Peyer's patch (tissue), 4 donors: ENCODE measurements around the gene GALNT17. TPM values are rescaled to one million over a fixed set of nuclear protein-coding genes. Genes with fewer than 3 reads are reported as not detected.

Experiments used
- DNase-seq, 3 donors: peaks; one replicate each; pipeline ENCODE4 v3.0.0-alpha.2; 2017 to 2019
- H3K27ac ChIP-seq, 4 donors: fragments of 200-600 bp; sonication (generic); one replicate each; pipeline ENCODE4 v1.5.1; 2016 to 2019
- H3K27me3 ChIP-seq, 2 donors: fragments of 200-600 bp; sonication (generic); one replicate each; pipeline ENCODE4 v1.5.1; 2019
- H3K36me3 ChIP-seq, 3 donors: fragments of 200-600 bp; sonication (generic); one replicate each; pipeline ENCODE4 v1.5.1; 2016 to 2019
- H3K4me1 ChIP-seq, 4 donors: fragments of 200-600 bp; sonication (generic); one replicate each; pipeline ENCODE4 v1.5.1; 2016 to 2019
- H3K4me3 ChIP-seq, 4 donors: fragments of 200-600 bp; sonication (generic); 1 replicate in 3 of 4; 2 replicates in 1 of 4; pipeline ENCODE4 v1.5.1; 2016 to 2019; ENCODE audit warnings: mild to moderate bottlenecking in 1 of 4
- H3K9me3 ChIP-seq, 4 donors: fragments of 200-600 bp; sonication (generic); one replicate each; pipeline ENCODE4 v1.5.1; 2016 to 2019; ENCODE audit warnings: mild to moderate bottlenecking in 1 of 4
- CTCF ChIP-seq, 6 experiments: fragments of 450-650 bp in 4 of 6; fragments of 200-600 bp in 2 of 6; sonication (generic) in 1 of 6; IDR thresholded peaks; one replicate each; pipeline ENCODE4 v1.5.1; 2017 to 2019; ENCODE audit warnings: antibody characterized with exemption in 6 of 6, mild to moderate bottlenecking in 3 of 6, moderate library complexity in 1 of 6
- POLR2A ChIP-seq, 2 donors: fragments of 450-650 bp; IDR thresholded peaks; one replicate each; pipeline ENCODE4 v1.5.1; 2017; ENCODE audit warnings: antibody characterized with exemption in 2 of 2, mild to moderate bottlenecking in 2 of 2, moderate library complexity in 2 of 2
- total RNA-seq, 4 donors: library from RNA; depleted of rRNA; stranded (reverse); fragments of >200 nt; gene quantifications; one replicate each; pipeline ENCODE4 v1.1.0, GENCODE V29; 2016

The GALNT17 gene
- total RNA-seq, 4 donors from 2014 or later: 0.88 to 17.3 (median 2.3) TPM

GRCh38 chr7:71650653-71651337, 518.9 kb downstream of the GALNT17 start:
- H3K27ac ChIP-seq: no peak overlapping the region
- peaks cover 0 to 4% (median 0%) of the 10 kb centered on the region in 4 donors for H3K9me3 ChIP-seq
- H3K27me3 ChIP-seq: no peaks in the 10 kb centered on the region
- no peaks in the 10 kb centered on the region for H3K4me1 ChIP-seq
- no peak for DNase-seq
- no peak overlapping the region for H3K4me3 ChIP-seq
- no peaks in the 10 kb centered on the region for H3K36me3 ChIP-seq
- TF ChIP-seq POLR2A (IDR thresholded peaks at IDR 0.05) (no peak), CTCF (IDR thresholded peaks at IDR 0.05) (no peak)

GRCh38 chr7:71652510-71652909, 520.6 kb downstream of the GALNT17 start:
- Histone ChIP-seq H3K27ac (no peak overlapping the region), H3K36me3 (no peaks in the 10 kb centered on the region), H3K9me3 (peaks cover 0 to 4% (median 0%) of the 10 kb centered on the region in 4 donors), H3K27me3 (no peaks in the 10 kb centered on the region), H3K4me3 (no peak overlapping the region), H3K4me1 (no peaks in the 10 kb centered on the region)
- TF ChIP-seq CTCF (IDR thresholded peaks at IDR 0.05) (no peak), POLR2A (IDR thresholded peaks at IDR 0.05) (no peak)
- no peak for DNase-seq

GRCh38 chr7:71657386-71657785, 525.4 kb downstream of the GALNT17 start:
- Histone ChIP-seq H3K4me1 (no peaks in the 10 kb centered on the region), H3K9me3 (no peaks in the 10 kb centered on the region), H3K4me3 (no peak overlapping the region), H3K27me3 (no peaks in the 10 kb centered on the region), H3K27ac (no peak overlapping the region), H3K36me3 (no peaks in the 10 kb centered on the region)
- TF ChIP-seq CTCF (IDR thresholded peaks at IDR 0.05): no peak
- TF ChIP-seq POLR2A (IDR thresholded peaks at IDR 0.05): no peak
- DNase-seq: no peak

- Histone ChIP-seq H3K27me3 (no peaks in the 10 kb centered on the region), H3K9me3 (no peaks in the 10 kb centered on the region), H3K27ac (no peak overlapping the region), H3K36me3 (no peaks in the 10 kb centered on the region), H3K4me3 (no peak overlapping the region), H3K4me1 (no peaks in the 10 kb centered on the region)
- DNase-seq: no peak
- no peak for TF ChIP-seq CTCF (IDR thresholded peaks at IDR 0.05)
- no peak for TF ChIP-seq POLR2A (IDR thresholded peaks at IDR 0.05)
Measured at GRCh38 chr7:71659622-71660021, 527.7 kb downstream of the GALNT17 start.

GRCh38 chr7:71661671-71662224, 529.8 kb downstream of the GALNT17 start:
- DNase-seq: no peak
- peaks cover 0 to 3% (median 0%) of the 10 kb centered on the region in 4 donors for H3K9me3 ChIP-seq
- H3K27me3 ChIP-seq: no peaks in the 10 kb centered on the region
- no peaks in the 10 kb centered on the region for H3K4me1 ChIP-seq
- no peak overlapping the region for H3K4me3 ChIP-seq
- no peaks in the 10 kb centered on the region for H3K36me3 ChIP-seq
- no peak overlapping the region for H3K27ac ChIP-seq
- no peak for TF ChIP-seq POLR2A (IDR thresholded peaks at IDR 0.05)
- no peak for TF ChIP-seq CTCF (IDR thresholded peaks at IDR 0.05)
